CD4-positive, alpha-beta T cell treated with Interleukin-15 for 4 hours (primary cell): ENCODE data around the gene ELANE.

Experiments used
- DNase-seq: peaks from one replicate; pipeline ENCODE4 v3.0.0-alpha.2; 2020; ENCODE audit warnings: low spot score

Gene ELANE

GRCh38 chr19:898663-899062 lies 46.6 kb downstream of the ELANE start:
- DNase-seq: no peak

GRCh38 chr19:899336-900042 lies 47.4 kb downstream of the ELANE start:
- no peak for DNase-seq

- no peak for DNase-seq
Measured at GRCh38 chr19:900043-900301, 47.9 kb downstream of the ELANE start.

GRCh38 chr19:900302-901111 lies 48.4 kb downstream of the ELANE start:
- DNase-seq: no peak

- DNase-seq: no peak
Measured at GRCh38 chr19:901216-902092, 49.4 kb downstream of the ELANE start.

GRCh38 chr19:902093-902370 lies 49.9 kb downstream of the ELANE start:
- DNase-seq: no peak

GRCh38 chr19:902446-903226 lies 50.5 kb downstream of the ELANE start:
- no peak for DNase-seq

- DNase-seq: no peak
Measured at GRCh38 chr19:903266-903797, 51.2 kb downstream of the ELANE start.

GRCh38 chr19:904545-904944 lies 52.4 kb downstream of the ELANE start:
- no peak for DNase-seq
